DND-41 (cell line): ENCODE data around the gene CD86.
"Not testable (repeated sequence)": the region's sequence is repeated elsewhere in the genome, so short reads cannot be mapped to it uniquely, and the experiment has no call there.

Source experiments
- EZH2 ChIP-seq: IDR thresholded peaks from 3 replicates; pipeline ENCODE4 v1.6.1; 2012; ENCODE audit warnings: borderline replicate concordance, low read depth, mild to moderate bottlenecking, moderate library complexity, low read length, inconsistent platforms; ENCODE audit not compliant: severe bottlenecking
- TF ChIP-seq, protein P1 (sequence below): IDR thresholded peaks from 2 replicates; pipeline ENCODE4 v1.5.1; 2012; ENCODE audit warnings: borderline replicate concordance, low read length, moderate library complexity, mild to moderate bottlenecking; ENCODE audit not compliant: poor library complexity, severe bottlenecking; ENCODE audit errors: extremely low read depth

GRCh38 chr3:122047296-122047695, 7.9 kb upstream of the CD86 start:
- TF ChIP-seq, protein P1, sequence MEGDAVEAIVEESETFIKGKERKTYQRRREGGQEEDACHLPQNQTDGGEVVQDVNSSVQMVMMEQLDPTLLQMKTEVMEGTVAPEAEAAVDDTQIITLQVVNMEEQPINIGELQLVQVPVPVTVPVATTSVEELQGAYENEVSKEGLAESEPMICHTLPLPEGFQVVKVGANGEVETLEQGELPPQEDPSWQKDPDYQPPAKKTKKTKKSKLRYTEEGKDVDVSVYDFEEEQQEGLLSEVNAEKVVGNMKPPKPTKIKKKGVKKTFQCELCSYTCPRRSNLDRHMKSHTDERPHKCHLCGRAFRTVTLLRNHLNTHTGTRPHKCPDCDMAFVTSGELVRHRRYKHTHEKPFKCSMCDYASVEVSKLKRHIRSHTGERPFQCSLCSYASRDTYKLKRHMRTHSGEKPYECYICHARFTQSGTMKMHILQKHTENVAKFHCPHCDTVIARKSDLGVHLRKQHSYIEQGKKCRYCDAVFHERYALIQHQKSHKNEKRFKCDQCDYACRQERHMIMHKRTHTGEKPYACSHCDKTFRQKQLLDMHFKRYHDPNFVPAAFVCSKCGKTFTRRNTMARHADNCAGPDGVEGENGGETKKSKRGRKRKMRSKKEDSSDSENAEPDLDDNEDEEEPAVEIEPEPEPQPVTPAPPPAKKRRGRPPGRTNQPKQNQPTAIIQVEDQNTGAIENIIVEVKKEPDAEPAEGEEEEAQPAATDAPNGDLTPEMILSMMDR = not testable (repeated sequence)
- not testable (repeated sequence) for TF ChIP-seq EZH2
